ENCODE results near the gene RUFY2.
"Not testable (repeated sequence)": the region's sequence is repeated elsewhere in the genome, so short reads cannot be mapped to it uniquely, and the experiment has no call there.

The RUFY2 gene

GRCh38 chr10:68318331-68319059, 88.6 kb downstream of the RUFY2 start:
- no peak for DNase-seq

GRCh38 chr10:68315582-68315981, 91.5 kb downstream of the RUFY2 start:
- no peak for DNase-seq

GRCh38 chr10:68314930-68315329, 92.1 kb downstream of the RUFY2 start:
- not testable (repeated sequence) for DNase-seq

- no peak for DNase-seq
These were observed 96.5 kb downstream of the RUFY2 start for GRCh38 chr10:68310531-68310930.

- no peak for DNase-seq
These were observed 101.2 kb downstream of the RUFY2 start for GRCh38 chr10:68305854-68306253.

- no peak for DNase-seq
These were observed 103.1 kb downstream of the RUFY2 start for GRCh38 chr10:68303849-68304412.

- no peak for DNase-seq
These were observed 104.2 kb downstream of the RUFY2 start for GRCh38 chr10:68302871-68303270.

- no peak for DNase-seq
These were observed 104.6 kb downstream of the RUFY2 start for GRCh38 chr10:68302503-68302823.

GRCh38 chr10:68301790-68302502, 105.1 kb downstream of the RUFY2 start:
- peak; percentile 2 for DNase-seq

GRCh38 chr10:68301301-68301700, 105.8 kb downstream of the RUFY2 start:
- DNase-seq, result no peak

- no peak for DNase-seq
These were observed 110.0 kb downstream of the RUFY2 start for GRCh38 chr10:68296843-68297663.

All from NCI-H1436 treated with DMSO at 0.1 percent for 48 hours (cell line).